ENCODE results near the gene PEAK1.

PEAK1 gene

DNA sequence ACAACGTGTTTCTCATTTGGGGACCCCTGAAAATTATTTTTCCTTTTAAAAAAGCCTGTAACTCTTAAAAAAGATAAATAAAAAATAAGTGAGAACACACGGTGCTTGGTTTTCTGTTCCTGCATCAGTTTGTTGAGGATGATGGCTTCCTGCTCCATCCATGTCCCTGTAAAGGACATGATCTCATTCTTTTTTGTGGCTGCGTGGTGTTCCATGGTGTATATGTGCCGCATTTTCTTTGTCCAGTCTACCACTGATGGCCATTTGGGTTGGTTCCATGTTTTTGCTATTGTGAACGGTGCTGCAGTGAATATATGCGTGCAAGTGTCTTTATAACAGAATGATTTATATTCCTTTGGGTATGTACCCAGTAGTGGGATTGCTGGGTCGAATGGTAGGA is 351.3 kb downstream of the PEAK1 start (continued):
- TF ChIP-seq ZNF565 (CRISPR knock-in tag; conservative IDR thresholded peaks at IDR 0.05; ENCODE audit: low read depth), result no peak
- TF ChIP-seq ARNTL (CRISPR knock-in tag; IDR thresholded peaks at IDR 0.05; ENCODE audit: borderline replicate concordance, low read depth), result no peak

GRCh38 chr15:77067691-77068367 is 352.1 kb downstream of the PEAK1 start:
- no peak for ATAC-seq
- no peak for TF ChIP-seq ZNF565 (CRISPR knock-in tag; conservative IDR thresholded peaks at IDR 0.05; ENCODE audit: low read depth)
- no peak for TF ChIP-seq ZC3H10 (CRISPR knock-in tag; IDR thresholded peaks at IDR 0.05)
- no peak for TF ChIP-seq BACH2 (CRISPR knock-in tag; IDR thresholded peaks at IDR 0.05; ENCODE audit: borderline replicate concordance)
- no peak for TF ChIP-seq ZFP30 (CRISPR knock-in tag; IDR thresholded peaks at IDR 0.05)
- TF ChIP-seq CSDC2 (CRISPR knock-in tag; IDR thresholded peaks at IDR 0.05), result no peak
- no peak for TF ChIP-seq PATZ1 (CRISPR knock-in tag; IDR thresholded peaks at IDR 0.05; ENCODE audit: borderline replicate concordance)
- TF ChIP-seq ZFP3 (CRISPR knock-in tag; IDR thresholded peaks at IDR 0.05), result no peak
- no peak for TF ChIP-seq TOX (CRISPR knock-in tag; IDR thresholded peaks at IDR 0.05; ENCODE audit: borderline replicate concordance)
- TF ChIP-seq CREB5 (CRISPR knock-in tag; IDR thresholded peaks at IDR 0.05; ENCODE audit: low read depth), result no peak
- TF ChIP-seq RARB (CRISPR knock-in tag; IDR thresholded peaks at IDR 0.05), result no peak
- TF ChIP-seq, protein P1, sequence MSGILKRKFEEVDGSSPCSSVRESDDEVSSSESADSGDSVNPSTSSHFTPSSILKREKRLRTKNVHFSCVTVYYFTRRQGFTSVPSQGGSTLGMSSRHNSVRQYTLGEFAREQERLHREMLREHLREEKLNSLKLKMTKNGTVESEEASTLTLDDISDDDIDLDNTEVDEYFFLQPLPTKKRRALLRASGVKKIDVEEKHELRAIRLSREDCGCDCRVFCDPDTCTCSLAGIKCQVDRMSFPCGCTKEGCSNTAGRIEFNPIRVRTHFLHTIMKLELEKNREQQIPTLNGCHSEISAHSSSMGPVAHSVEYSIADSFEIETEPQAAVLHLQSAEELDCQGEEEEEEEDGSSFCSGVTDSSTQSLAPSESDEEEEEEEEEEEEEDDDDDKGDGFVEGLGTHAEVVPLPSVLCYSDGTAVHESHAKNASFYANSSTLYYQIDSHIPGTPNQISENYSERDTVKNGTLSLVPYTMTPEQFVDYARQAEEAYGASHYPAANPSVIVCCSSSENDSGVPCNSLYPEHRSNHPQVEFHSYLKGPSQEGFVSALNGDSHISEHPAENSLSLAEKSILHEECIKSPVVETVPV (CRISPR knock-in tag; IDR thresholded peaks at IDR 0.05), result no peak
- TF ChIP-seq, protein P2, sequence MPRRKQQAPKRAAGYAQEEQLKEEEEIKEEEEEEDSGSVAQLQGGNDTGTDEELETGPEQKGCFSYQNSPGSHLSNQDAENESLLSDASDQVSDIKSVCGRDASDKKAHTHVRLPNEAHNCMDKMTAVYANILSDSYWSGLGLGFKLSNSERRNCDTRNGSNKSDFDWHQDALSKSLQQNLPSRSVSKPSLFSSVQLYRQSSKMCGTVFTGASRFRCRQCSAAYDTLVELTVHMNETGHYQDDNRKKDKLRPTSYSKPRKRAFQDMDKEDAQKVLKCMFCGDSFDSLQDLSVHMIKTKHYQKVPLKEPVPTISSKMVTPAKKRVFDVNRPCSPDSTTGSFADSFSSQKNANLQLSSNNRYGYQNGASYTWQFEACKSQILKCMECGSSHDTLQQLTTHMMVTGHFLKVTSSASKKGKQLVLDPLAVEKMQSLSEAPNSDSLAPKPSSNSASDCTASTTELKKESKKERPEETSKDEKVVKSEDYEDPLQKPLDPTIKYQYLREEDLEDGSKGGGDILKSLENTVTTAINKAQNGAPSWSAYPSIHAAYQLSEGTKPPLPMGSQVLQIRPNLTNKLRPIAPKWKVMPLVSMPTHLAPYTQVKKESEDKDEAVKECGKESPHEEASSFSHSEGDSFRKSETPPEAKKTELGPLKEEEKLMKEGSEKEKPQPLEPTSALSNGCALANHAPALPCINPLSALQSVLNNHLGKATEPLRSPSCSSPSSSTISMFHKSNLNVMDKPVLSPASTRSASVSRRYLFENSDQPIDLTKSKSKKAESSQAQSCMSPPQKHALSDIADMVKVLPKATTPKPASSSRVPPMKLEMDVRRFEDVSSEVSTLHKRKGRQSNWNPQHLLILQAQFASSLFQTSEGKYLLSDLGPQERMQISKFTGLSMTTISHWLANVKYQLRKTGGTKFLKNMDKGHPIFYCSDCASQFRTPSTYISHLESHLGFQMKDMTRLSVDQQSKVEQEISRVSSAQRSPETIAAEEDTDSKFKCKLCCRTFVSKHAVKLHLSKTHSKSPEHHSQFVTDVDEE (CRISPR knock-in tag; IDR thresholded peaks at IDR 0.05), result no peak
- TF ChIP-seq ARNTL (CRISPR knock-in tag; IDR thresholded peaks at IDR 0.05; ENCODE audit: borderline replicate concordance, low read depth), result no peak
- TF ChIP-seq GLIS3 (CRISPR knock-in tag; IDR thresholded peaks at IDR 0.05), result no peak
- TF ChIP-seq ESRRG (CRISPR knock-in tag; IDR thresholded peaks at IDR 0.05), result no peak

GRCh38 chr15:77066971-77067690 is 352.8 kb downstream of the PEAK1 start:
- no peak for ATAC-seq

More at GRCh38 chr15:77066971-77067690, 352.8 kb downstream of the PEAK1 start:
- TF ChIP-seq ISL1 (CRISPR knock-in tag; IDR thresholded peaks at IDR 0.05) (0 out of 2 replicates have a peak, but pooled peaks have one; percentile 20), POU6F1 (CRISPR knock-in tag; IDR thresholded peaks at IDR 0.05; ENCODE audit: borderline replicate concordance, low read depth) (no peak)
- TF ChIP-seq, protein P1 (CRISPR knock-in tag; IDR thresholded peaks at IDR 0.05), result no peak

Measured in SK-N-SH treated with all-trans-retinoic acid at 6 μM for 48 hours (cell line).